Vagina (tissue), 2 donors: Measurements from ENCODE around the gene FOXN1.

Source experiments
- POLR2A ChIP-seq, 2 donors: fragments of 450-650 bp; IDR thresholded peaks; one replicate each; pipeline ENCODE4 v1.6.1; 2017; ENCODE audit warnings: antibody characterized with exemption in 2 of 2, mild to moderate bottlenecking in 2 of 2, moderate library complexity in 2 of 2
- TF ChIP-seq, protein P1 (sequence below), 3 experiments: fragments of 450-650 bp in 2 of 3; fragments of 200-600 bp in 1 of 3; sonication (generic) in 1 of 3; IDR thresholded peaks; one replicate each; pipeline ENCODE4 v1.5.1; 2017 to 2019; ENCODE audit warnings: antibody characterized with exemption in 3 of 3, mild to moderate bottlenecking in 2 of 3, moderate library complexity in 2 of 3

GRCh38 chr17:28501421-28502284 lies 4.5 kb upstream of the FOXN1 start:
- TF ChIP-seq, protein P1, sequence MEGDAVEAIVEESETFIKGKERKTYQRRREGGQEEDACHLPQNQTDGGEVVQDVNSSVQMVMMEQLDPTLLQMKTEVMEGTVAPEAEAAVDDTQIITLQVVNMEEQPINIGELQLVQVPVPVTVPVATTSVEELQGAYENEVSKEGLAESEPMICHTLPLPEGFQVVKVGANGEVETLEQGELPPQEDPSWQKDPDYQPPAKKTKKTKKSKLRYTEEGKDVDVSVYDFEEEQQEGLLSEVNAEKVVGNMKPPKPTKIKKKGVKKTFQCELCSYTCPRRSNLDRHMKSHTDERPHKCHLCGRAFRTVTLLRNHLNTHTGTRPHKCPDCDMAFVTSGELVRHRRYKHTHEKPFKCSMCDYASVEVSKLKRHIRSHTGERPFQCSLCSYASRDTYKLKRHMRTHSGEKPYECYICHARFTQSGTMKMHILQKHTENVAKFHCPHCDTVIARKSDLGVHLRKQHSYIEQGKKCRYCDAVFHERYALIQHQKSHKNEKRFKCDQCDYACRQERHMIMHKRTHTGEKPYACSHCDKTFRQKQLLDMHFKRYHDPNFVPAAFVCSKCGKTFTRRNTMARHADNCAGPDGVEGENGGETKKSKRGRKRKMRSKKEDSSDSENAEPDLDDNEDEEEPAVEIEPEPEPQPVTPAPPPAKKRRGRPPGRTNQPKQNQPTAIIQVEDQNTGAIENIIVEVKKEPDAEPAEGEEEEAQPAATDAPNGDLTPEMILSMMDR (IDR thresholded peaks at IDR 0.05): no peak
- no peak for TF ChIP-seq POLR2A (IDR thresholded peaks at IDR 0.05)
